Measurements from ENCODE around the gene RAD51B. TPM values are rescaled to one million over a fixed set of nuclear protein-coding genes. Genes with fewer than 3 reads are reported as not detected.

RAD51B gene
- total RNA-seq, 1 experiment from 2014 or later: 14.2 TPM

DNA sequence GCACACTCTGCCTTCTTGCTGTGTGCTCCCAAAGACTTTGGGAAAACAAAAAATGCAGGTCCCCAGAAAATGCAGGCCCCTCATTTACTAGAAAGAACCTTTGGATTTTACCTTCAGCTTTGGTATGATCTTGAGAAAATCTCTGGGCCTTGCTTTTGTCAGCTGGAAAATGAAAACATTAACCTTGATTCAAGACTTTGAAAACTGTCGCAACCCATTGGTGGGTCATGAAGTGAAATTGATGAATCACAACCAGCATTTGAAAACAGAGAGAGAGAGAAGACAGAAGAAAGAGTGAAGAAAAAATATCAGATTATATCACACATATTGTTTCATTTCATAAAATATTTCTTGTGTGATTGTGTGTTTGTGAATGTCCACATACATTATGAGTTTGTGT, 650.8 kb downstream of the RAD51B start (continued):
- TF ChIP-seq ERG (CRISPR knock-in tag; IDR thresholded peaks at IDR 0.05): no peak
- no peak for TF ChIP-seq GTF2I (CRISPR knock-in tag; conservative IDR thresholded peaks at IDR 0.05)
- no peak for TF ChIP-seq NR1H2 (CRISPR knock-in tag; IDR thresholded peaks at IDR 0.05)
- TF ChIP-seq NFATC4 (CRISPR knock-in tag; IDR thresholded peaks at IDR 0.05): no peak

GRCh38 chr14:68471029-68471963, 651.7 kb downstream of the RAD51B start:
- no peak for TF ChIP-seq SP1 (CRISPR knock-in tag; conservative IDR thresholded peaks at IDR 0.05)
- TF ChIP-seq TEAD1 (CRISPR knock-in tag; IDR thresholded peaks at IDR 0.05): 0 out of 2 replicates have a peak, but pooled peaks have one; percentile 16
- TF ChIP-seq, protein P1, sequence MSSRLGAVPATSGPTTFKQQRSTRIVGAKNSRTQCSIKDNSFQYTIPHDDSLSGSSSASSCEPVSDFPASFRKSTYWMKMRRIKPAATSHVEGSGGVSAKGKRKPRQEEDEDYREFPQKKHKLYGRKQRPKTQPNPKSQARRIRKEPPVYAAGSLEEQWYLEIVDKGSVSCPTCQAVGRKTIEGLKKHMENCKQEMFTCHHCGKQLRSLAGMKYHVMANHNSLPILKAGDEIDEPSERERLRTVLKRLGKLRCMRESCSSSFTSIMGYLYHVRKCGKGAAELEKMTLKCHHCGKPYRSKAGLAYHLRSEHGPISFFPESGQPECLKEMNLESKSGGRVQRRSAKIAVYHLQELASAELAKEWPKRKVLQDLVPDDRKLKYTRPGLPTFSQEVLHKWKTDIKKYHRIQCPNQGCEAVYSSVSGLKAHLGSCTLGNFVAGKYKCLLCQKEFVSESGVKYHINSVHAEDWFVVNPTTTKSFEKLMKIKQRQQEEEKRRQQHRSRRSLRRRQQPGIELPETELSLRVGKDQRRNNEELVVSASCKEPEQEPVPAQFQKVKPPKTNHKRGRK (CRISPR knock-in tag; IDR thresholded peaks at IDR 0.05; ENCODE audit: borderline replicate concordance): no peak
- 0 out of 2 replicates have a peak, but pooled peaks have one; percentile 41 for TF ChIP-seq ZNF396 (CRISPR knock-in tag; IDR thresholded peaks at IDR 0.05; ENCODE audit: borderline replicate concordance)
- TF ChIP-seq, protein P2, sequence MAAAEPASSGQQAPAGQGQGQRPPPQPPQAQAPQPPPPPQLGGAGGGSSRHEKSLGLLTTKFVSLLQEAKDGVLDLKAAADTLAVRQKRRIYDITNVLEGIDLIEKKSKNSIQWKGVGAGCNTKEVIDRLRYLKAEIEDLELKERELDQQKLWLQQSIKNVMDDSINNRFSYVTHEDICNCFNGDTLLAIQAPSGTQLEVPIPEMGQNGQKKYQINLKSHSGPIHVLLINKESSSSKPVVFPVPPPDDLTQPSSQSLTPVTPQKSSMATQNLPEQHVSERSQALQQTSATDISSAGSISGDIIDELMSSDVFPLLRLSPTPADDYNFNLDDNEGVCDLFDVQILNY (CRISPR knock-in tag; IDR thresholded peaks at IDR 0.05): no peak
- no peak for TF ChIP-seq CBFB (CRISPR knock-in tag; IDR thresholded peaks at IDR 0.05; ENCODE audit: low read depth)
- no peak for TF ChIP-seq GABPB1 (CRISPR knock-in tag; IDR thresholded peaks at IDR 0.05)
- TF ChIP-seq ZNF425 (CRISPR knock-in tag; conservative IDR thresholded peaks at IDR 0.05): 0 out of 2 replicates have a peak, but pooled peaks have one; percentile 17
- TF ChIP-seq OVOL2 (CRISPR knock-in tag; IDR thresholded peaks at IDR 0.05; ENCODE audit: borderline replicate concordance): no peak
- 0 out of 2 replicates have a peak, but pooled peaks have one; percentile 18 for TF ChIP-seq MAX (CRISPR knock-in tag; IDR thresholded peaks at IDR 0.05)
- TF ChIP-seq, protein P3, sequence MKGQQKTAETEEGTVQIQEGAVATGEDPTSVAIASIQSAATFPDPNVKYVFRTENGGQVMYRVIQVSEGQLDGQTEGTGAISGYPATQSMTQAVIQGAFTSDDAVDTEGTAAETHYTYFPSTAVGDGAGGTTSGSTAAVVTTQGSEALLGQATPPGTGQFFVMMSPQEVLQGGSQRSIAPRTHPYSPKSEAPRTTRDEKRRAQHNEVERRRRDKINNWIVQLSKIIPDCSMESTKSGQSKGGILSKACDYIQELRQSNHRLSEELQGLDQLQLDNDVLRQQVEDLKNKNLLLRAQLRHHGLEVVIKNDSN (CRISPR knock-in tag; IDR thresholded peaks at IDR 0.05): no peak
- TF ChIP-seq GRHL2 (CRISPR knock-in tag; IDR thresholded peaks at IDR 0.05; ENCODE audit: insufficient replicate concordance, severe bottlenecking): no peak
- Mint-ChIP-seq H3K4me1 (peaks cover 76% of the 10 kb centered on the region), H3K36me3 (no peaks in the 10 kb centered on the region; the same call in 1 of the 2 replicates), H3K27me3 (ENCODE audit: low read depth) (no peaks in the 10 kb centered on the region), H3K4me3 (no peak overlapping the region; the same call in 1 of the 2 replicates), H3K9me3 (no peaks in the 10 kb centered on the region), H3K27ac (peak overlapping the region; percentile 97)
- DNase-seq (ENCODE audit: low spot score) (peak; percentile 43), ATAC-seq (peak; percentile 94)
- POLR2A ChIA-PET: interaction anchor here (0.9 to 1.2 kb wide), 3 partner anchors 21 to 212 kb away, joined by 3 to 5 read pairs (median 4); no protein-coding TSS in a partner anchor
- CTCF ChIA-PET: interaction anchor here (0.6 to 2.9 kb wide), 15 partner anchors 10 to 537 kb away, joined by 3 to 11 read pairs (median 4); no protein-coding TSS in a partner anchor
